Measurements from ENCODE around the gene PGBD2.

Gene PGBD2

GRCh38 chr1:248861616-248862015 is 44.4 kb upstream of the PGBD2 start:
- TF ChIP-seq SUZ12 (IDR thresholded peaks at IDR 0.05; ENCODE audit: extremely low read depth, insufficient read depth, insufficient read length) = no peak
- TF ChIP-seq YY1 (IDR thresholded peaks at IDR 0.05; ENCODE audit: insufficient read depth, insufficient read length) = no peak
- TF ChIP-seq ZNF274 (IDR thresholded peaks at IDR 0.05; ENCODE audit: low read depth, low read length) = no peak
- no peak overlapping the region for H3K4me3 ChIP-seq (ENCODE audit: insufficient read length, low read depth)
- peaks cover 15% of the 10 kb centered on the region for H3K4me1 ChIP-seq (ENCODE audit: insufficient read depth, insufficient read length)
- H3K9ac ChIP-seq (ENCODE audit: insufficient read length, low read depth) = no peak overlapping the region
- peaks cover 8% of the 10 kb centered on the region for H3K36me3 ChIP-seq (ENCODE audit: insufficient read depth, insufficient read length, low read length)
- H3K9me3 ChIP-seq (ENCODE audit: insufficient read depth, low read length) = no peaks in the 10 kb centered on the region
- H3K27me3 ChIP-seq (ENCODE audit: insufficient read depth, insufficient read length) = peaks cover 46% of the 10 kb centered on the region
- DNase-seq (ENCODE audit: low read depth, low spot score) = no peak

DNA sequence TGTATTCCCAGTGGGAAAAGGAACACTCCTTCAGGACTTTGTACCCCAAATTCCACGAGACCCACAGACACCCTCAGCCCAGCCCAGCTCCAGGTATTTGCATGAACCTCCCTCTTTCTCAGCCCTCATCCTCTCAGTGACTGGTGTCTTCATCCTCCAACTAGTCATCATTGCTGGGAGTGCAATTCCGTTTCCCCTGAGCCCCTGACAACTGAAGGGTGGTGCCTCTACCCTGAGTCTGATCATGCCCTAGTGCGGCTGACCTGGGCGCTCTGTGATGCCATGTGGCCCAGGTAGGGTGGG is 43.4 kb upstream of the PGBD2 start:
- Histone ChIP-seq H3K9ac (ENCODE audit: insufficient read length, low read depth) (peak overlapping the region; percentile 91), H3K9me3 (ENCODE audit: insufficient read depth, low read length) (no peaks in the 10 kb centered on the region), H3K4me3 (ENCODE audit: insufficient read length, low read depth) (peak overlapping the region; percentile 66), H3K36me3 (ENCODE audit: insufficient read depth, insufficient read length, low read length) (peaks cover under 1% of the 10 kb centered on the region), H3K4me1 (ENCODE audit: insufficient read depth, insufficient read length) (peaks cover 10% of the 10 kb centered on the region), H3K27me3 (ENCODE audit: insufficient read depth, insufficient read length) (peaks cover 46% of the 10 kb centered on the region)
- TF ChIP-seq SUZ12 (IDR thresholded peaks at IDR 0.05; ENCODE audit: extremely low read depth, insufficient read depth, insufficient read length) = no peak
- no peak for TF ChIP-seq ZNF274 (IDR thresholded peaks at IDR 0.05; ENCODE audit: low read depth, low read length)
- no peak for TF ChIP-seq YY1 (IDR thresholded peaks at IDR 0.05; ENCODE audit: insufficient read depth, insufficient read length)
- no peak for DNase-seq (ENCODE audit: low read depth, low spot score)

DNA sequence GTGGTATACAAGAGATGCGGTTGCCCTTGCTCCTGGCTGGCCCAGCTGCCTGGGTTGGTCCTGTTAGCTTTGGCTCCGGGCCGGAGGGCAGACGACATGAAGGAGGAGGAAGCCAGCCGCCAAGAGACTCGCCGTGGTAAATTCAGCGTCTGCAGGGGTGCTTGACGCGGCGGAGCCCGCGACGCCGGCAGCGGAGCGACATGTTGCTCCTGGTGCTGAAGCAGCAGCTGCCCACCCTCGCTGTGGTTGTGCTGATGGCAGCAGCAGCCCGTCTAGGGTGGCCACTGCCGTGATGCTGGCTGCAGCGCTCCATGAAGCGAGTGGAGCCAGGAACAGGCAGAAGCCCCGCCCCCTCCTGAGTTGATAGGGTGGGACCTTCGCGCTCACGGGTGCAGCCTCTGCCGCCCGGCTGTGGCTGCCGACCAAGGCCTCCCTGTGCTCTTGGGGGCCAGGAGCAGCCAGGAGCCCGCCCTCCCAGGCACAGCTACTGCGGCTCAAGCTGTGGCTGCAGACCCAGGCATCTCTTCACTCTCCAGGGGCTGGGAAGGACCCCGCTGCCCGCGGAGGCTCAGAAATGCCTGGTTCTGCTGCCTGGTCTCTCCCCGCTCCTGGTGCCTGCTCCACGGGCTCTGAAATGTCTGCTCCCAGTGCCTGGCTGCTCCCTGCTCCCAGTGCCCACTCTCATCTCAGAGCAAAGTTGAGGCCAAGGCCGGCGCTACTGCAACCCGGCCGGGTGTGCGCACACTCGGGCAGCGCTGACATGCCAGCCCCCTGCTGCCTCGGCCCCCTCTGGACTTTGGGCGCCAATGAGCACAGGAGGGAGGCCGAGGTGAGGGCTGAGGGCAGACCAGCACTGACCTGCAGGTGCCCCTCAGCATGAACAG is 42.8 kb upstream of the PGBD2 start:
- Histone ChIP-seq H3K9me3 (ENCODE audit: insufficient read depth, low read length) (no peaks in the 10 kb centered on the region), H3K4me1 (ENCODE audit: insufficient read depth, insufficient read length) (peaks cover 7% of the 10 kb centered on the region), H3K36me3 (ENCODE audit: insufficient read depth, insufficient read length, low read length) (no peaks in the 10 kb centered on the region), H3K4me3 (ENCODE audit: insufficient read length, low read depth) (peak overlapping the region; percentile 66), H3K9ac (ENCODE audit: insufficient read length, low read depth) (peak overlapping the region; percentile 91), H3K27me3 (ENCODE audit: insufficient read depth, insufficient read length) (peaks cover 46% of the 10 kb centered on the region)
- TF ChIP-seq ZNF274 (IDR thresholded peaks at IDR 0.05; ENCODE audit: low read depth, low read length) (no peak), YY1 (IDR thresholded peaks at IDR 0.05; ENCODE audit: insufficient read depth, insufficient read length) (no peak), SUZ12 (IDR thresholded peaks at IDR 0.05; ENCODE audit: extremely low read depth, insufficient read depth, insufficient read length) (no peak)
- DNase-seq (ENCODE audit: low read depth, low spot score) = no peak

DNA sequence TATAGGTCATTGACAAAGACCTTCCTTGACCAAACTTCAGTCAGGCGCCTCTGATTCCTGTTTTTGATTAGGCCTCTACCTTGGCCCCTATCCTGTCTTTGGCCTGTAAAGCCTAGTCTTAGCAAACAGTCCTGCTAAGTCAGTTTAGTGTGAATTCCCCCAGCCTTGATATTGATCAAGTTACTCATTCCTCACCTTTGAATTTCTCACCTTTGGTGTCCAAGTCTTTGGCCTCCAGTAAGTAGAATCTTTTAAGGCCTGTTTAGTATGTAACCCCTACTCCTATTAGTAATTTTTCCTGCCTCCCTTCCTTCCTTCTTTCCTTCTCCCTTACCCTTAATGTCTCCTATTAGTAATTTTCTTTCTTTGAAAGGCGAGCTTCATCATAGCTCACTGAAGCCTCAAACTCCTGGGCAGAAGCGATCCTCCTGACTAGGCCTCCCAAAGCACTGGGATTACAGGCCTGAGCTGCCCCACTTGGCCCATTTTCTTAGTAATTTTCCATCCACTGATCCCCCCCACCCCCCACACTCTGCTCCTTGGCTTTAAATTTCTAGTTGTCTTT is 34.1 kb upstream of the PGBD2 start:
- Histone ChIP-seq H3K4me3 (ENCODE audit: insufficient read length, low read depth) (peak overlapping the region; percentile 27), H3K4me1 (ENCODE audit: insufficient read depth, insufficient read length) (no peaks in the 10 kb centered on the region), H3K27me3 (ENCODE audit: insufficient read depth, insufficient read length) (no peaks in the 10 kb centered on the region), H3K9me3 (ENCODE audit: insufficient read depth, low read length) (no peaks in the 10 kb centered on the region), H3K36me3 (ENCODE audit: insufficient read depth, insufficient read length, low read length) (no peaks in the 10 kb centered on the region), H3K9ac (ENCODE audit: insufficient read length, low read depth) (peak overlapping the region; percentile 53)
- no peak for DNase-seq (ENCODE audit: low read depth, low spot score)
- no peak for TF ChIP-seq SUZ12 (IDR thresholded peaks at IDR 0.05; ENCODE audit: extremely low read depth, insufficient read depth, insufficient read length)
- no peak for TF ChIP-seq ZNF274 (IDR thresholded peaks at IDR 0.05; ENCODE audit: low read depth, low read length)
- TF ChIP-seq YY1 (IDR thresholded peaks at IDR 0.05; ENCODE audit: insufficient read depth, insufficient read length) = no peak

DNA sequence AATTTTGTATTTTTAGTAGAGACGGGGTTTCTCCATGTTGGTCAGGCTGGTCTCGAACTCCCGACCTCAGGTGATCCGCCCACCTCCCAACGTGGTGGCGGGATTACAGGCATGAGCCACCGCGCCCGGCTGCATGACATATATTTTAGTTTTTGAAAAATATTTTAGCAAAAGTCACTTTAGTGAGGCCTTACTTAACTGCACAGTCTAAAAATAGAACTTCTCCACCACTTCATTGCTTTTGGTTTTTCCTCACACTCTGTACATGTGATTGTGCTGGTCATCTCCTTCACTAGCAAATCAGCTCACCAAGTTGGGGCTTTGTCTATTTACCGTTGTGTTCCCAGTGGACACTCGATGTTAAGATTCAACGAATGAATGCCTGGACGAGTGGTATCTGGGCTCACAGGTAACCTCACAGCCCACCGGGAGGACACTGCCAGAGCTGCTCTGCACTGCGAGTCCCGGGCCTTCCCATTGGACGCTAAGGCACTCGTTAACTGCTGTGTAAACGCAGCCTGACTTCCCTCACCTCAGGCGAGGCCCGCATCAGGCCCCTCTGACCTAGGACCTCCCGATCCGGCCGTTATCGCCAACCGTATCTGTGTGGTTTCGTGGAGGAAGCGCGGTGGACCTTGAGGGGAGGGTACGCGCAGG is 33.2 kb upstream of the PGBD2 start:
- H3K9me3 ChIP-seq (ENCODE audit: insufficient read depth, low read length) = no peaks in the 10 kb centered on the region
- DNase-seq (ENCODE audit: low read depth, low spot score) = peak; percentile 73
- no peaks in the 10 kb centered on the region for H3K36me3 ChIP-seq (ENCODE audit: insufficient read depth, insufficient read length, low read length)
- H3K9ac ChIP-seq (ENCODE audit: insufficient read length, low read depth) = peak overlapping the region; percentile 92
- TF ChIP-seq SUZ12 (IDR thresholded peaks at IDR 0.05; ENCODE audit: extremely low read depth, insufficient read depth, insufficient read length) (no peak), ZNF274 (IDR thresholded peaks at IDR 0.05; ENCODE audit: low read depth, low read length) (no peak), YY1 (IDR thresholded peaks at IDR 0.05; ENCODE audit: insufficient read depth, insufficient read length) (no peak)
- no peaks in the 10 kb centered on the region for H3K4me1 ChIP-seq (ENCODE audit: insufficient read depth, insufficient read length)
- H3K4me3 ChIP-seq (ENCODE audit: insufficient read length, low read depth) = peak overlapping the region; percentile 74
- H3K27me3 ChIP-seq (ENCODE audit: insufficient read depth, insufficient read length) = no peaks in the 10 kb centered on the region

DNA sequence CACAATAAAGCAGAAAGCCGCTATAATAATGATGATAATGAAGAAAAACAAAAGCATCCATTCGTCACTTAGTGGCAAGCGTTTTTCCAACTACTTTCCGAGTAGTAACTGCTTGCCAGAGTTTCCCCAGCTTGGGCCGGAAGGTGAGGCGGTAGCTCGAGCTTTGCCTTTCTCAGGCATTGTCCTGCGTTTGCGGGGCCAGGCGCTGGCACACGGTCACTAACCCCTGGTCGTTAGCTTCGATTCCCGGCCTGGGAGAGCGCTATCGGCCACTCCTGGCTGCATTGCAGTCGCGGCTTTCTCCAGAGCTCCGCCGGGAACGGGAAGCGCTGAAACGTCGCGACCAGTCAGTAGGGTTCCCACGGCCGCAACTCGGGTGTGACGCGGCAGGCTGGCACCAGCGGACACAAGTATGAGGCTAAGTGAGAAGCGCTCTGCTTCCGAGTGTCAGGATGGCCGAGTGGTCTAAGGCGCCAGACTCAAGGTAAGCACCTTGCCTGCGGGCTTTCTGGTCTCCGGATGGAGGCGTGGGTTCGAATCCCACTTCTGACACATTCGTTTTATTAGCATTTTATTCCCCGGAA is 32.5 kb upstream of the PGBD2 start:
- Histone ChIP-seq H3K4me3 (ENCODE audit: insufficient read length, low read depth) (peak overlapping the region; percentile 74), H3K36me3 (ENCODE audit: insufficient read depth, insufficient read length, low read length) (no peaks in the 10 kb centered on the region), H3K4me1 (ENCODE audit: insufficient read depth, insufficient read length) (no peaks in the 10 kb centered on the region), H3K9me3 (ENCODE audit: insufficient read depth, low read length) (no peaks in the 10 kb centered on the region), H3K27me3 (ENCODE audit: insufficient read depth, insufficient read length) (no peaks in the 10 kb centered on the region), H3K9ac (ENCODE audit: insufficient read length, low read depth) (peak overlapping the region; percentile 92)
- peak; percentile 94 for DNase-seq (ENCODE audit: low read depth, low spot score)
- no peak for TF ChIP-seq YY1 (IDR thresholded peaks at IDR 0.05; ENCODE audit: insufficient read depth, insufficient read length)
- no peak for TF ChIP-seq SUZ12 (IDR thresholded peaks at IDR 0.05; ENCODE audit: extremely low read depth, insufficient read depth, insufficient read length)
- TF ChIP-seq ZNF274 (IDR thresholded peaks at IDR 0.05; ENCODE audit: low read depth, low read length) = no peak
